Kidney epithelial cell (primary cell): ENCODE results near the gene LGALS3BP. TPM values are rescaled to one million over a fixed set of nuclear protein-coding genes. Genes with fewer than 3 reads are reported as not detected.
"Not testable (repeated sequence)": the region's sequence is repeated elsewhere in the genome, so short reads cannot be mapped to it uniquely, and the experiment has no call there.

Experiments used
- DNase-seq: peaks from one replicate; pipeline ENCODE4 v3.0.0-alpha.2; 2010; ENCODE audit warnings: low read depth
- H3K27me3 ChIP-seq: 2 replicates; pipeline ENCODE4 v1.6.0; 2011; ENCODE audit warnings: low read length; ENCODE audit not compliant: control insufficient read depth, insufficient read depth
- H3K36me3 ChIP-seq: 2 replicates; pipeline ENCODE4 v1.5.1; 2011; ENCODE audit warnings: low read length; ENCODE audit not compliant: control insufficient read depth, insufficient read depth
- H3K4me3 ChIP-seq: 2 replicates; pipeline ENCODE4 v1.5.1; 2011; ENCODE audit warnings: low read depth, mild to moderate bottlenecking, control low read depth, low read length
- total RNA-seq: library from RNA; depleted of rRNA; stranded (reverse); fragments of >200 nt; gene quantifications from 2 replicates; pipeline ENCODE4 v1.2.3, GENCODE V29; 2015
- TF ChIP-seq, protein P1 (sequence below): IDR thresholded peaks from 2 replicates; pipeline ENCODE4 v1.5.1; 2011; ENCODE audit warnings: mild to moderate bottlenecking, moderate library complexity, low read length, control low read depth, inconsistent platforms; ENCODE audit not compliant: insufficient read depth, poor library complexity, severe bottlenecking

Gene LGALS3BP
- total RNA-seq, 1 donor from 2014 or later, result 283 TPM

DNA sequence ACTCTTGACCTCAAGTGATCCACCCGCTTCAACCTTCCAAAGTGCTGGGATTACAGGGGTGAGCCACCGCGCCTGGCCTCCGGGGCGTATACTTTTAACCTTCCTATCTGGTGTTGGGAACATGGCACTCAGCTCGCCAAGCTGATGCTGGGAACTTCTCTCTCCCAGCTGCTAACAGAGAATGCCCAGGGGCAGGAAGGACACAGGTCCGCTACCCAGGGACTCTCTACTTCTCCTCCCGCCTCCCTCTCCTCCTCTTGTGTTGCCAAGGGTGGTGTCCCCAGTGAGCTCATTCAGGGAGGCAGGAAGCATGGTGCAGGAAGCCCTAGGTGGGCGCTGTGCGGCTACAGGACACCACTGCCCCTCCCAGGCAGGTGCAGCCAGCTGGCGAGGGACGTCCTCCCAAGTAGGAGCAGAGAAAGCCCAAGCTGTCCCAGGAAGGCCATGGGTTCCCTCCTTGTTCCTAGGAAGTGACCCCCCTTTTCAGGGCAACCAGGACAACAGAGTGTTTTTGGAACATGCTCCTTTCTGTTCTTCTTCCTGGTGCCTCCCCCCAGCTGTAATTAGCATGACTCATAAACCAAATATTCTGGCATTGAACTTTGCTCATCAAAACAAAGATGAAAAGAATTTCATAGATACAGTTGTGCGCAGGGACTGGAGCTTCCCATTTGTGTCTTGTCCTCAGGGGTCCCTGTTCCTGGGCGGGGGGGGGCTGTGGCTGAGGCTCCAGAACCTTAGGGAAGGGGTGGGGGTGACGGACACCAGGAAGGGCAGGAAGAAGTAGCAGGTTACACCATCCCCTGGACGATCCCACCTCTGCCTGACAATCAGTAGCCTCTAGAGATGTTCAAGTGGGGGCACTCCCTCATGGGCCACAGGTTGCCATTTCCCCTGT lies 46.9 kb upstream of the LGALS3BP start:
- Histone ChIP-seq H3K4me3 (no peak overlapping the region), H3K36me3 (no peaks in the 10 kb centered on the region), H3K27me3 (peaks cover 25% of the 10 kb centered on the region)
- DNase-seq, result no peak
- TF ChIP-seq, protein P1, sequence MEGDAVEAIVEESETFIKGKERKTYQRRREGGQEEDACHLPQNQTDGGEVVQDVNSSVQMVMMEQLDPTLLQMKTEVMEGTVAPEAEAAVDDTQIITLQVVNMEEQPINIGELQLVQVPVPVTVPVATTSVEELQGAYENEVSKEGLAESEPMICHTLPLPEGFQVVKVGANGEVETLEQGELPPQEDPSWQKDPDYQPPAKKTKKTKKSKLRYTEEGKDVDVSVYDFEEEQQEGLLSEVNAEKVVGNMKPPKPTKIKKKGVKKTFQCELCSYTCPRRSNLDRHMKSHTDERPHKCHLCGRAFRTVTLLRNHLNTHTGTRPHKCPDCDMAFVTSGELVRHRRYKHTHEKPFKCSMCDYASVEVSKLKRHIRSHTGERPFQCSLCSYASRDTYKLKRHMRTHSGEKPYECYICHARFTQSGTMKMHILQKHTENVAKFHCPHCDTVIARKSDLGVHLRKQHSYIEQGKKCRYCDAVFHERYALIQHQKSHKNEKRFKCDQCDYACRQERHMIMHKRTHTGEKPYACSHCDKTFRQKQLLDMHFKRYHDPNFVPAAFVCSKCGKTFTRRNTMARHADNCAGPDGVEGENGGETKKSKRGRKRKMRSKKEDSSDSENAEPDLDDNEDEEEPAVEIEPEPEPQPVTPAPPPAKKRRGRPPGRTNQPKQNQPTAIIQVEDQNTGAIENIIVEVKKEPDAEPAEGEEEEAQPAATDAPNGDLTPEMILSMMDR, result no peak

DNA sequence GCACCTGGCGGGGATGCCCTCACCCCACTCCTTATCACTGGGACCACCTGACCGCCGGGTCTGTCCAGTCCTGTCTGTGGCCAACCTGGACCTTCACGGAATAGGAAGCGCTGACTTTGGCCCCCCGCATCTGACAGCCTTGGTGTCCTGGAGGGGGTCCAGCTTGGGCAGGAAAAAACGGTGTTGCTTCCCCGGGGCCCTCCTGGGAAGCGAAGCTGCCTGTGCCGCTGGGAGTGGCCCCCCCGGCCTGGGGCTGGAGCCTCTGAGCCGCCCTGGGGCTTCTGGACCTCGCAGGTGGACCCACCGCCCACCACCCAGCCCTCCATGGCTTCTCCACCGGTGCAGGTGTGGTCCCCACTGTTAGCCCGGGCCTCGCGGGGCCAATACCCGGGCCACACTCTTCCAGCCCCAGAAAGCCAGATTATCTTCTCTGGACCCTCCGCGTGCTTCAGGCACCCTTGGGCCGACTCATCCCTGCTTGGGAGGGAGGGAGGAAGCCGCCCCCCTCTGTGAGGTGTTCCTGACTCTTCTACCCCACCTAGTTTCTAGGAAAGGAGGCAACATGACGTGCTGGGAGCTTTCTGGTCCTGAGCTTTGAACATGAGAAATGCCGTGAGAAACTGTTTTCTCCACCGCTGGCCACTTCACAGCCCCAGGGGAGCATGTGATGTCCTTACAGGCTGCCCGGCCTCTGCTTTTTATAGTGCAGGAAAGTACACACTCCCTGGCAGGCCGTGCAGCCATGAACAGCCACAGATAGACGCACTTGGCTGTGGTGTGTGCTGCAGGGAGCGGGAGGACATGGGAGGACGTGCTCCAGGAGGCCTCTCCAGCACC lies 45.4 kb upstream of the LGALS3BP start:
- peak overlapping the region; percentile 53 for H3K4me3 ChIP-seq
- no peaks in the 10 kb centered on the region for H3K36me3 ChIP-seq
- no peak for DNase-seq
- H3K27me3 ChIP-seq, result peaks cover 34% of the 10 kb centered on the region
- TF ChIP-seq, protein P1, result no peak

- peaks cover 35% of the 10 kb centered on the region for H3K27me3 ChIP-seq
- TF ChIP-seq, protein P1, result no peak
- DNase-seq, result no peak
- H3K36me3 ChIP-seq, result no peaks in the 10 kb centered on the region
- H3K4me3 ChIP-seq, result peak within 1 kb of the TSS; percentile 53
Observed at GRCh38 chr17:79023886-79024771, 44.4 kb upstream of the LGALS3BP start, which contains the start of gene C1QTNF1. Gene C1QTNF1 (plus strand): TSS chr17:79024169. CDS start chr17:79043969, 19,800 bp downstream.

- Histone ChIP-seq H3K4me3 (no peak overlapping the region), H3K36me3 (no peaks in the 10 kb centered on the region), H3K27me3 (peaks cover 32% of the 10 kb centered on the region)
- TF ChIP-seq, protein P1, result no peak
- no peak for DNase-seq
Observed at GRCh38 chr17:79023180-79023705, 43.5 kb upstream of the LGALS3BP start.

- Histone ChIP-seq H3K36me3 (no peaks in the 10 kb centered on the region), H3K4me3 (no peak overlapping the region), H3K27me3 (peaks cover 32% of the 10 kb centered on the region)
- TF ChIP-seq, protein P1, result no peak
- no peak for DNase-seq
Observed at GRCh38 chr17:79022507-79022991, 42.8 kb upstream of the LGALS3BP start.

- H3K36me3 ChIP-seq, H3K4me3 ChIP-seq, DNase-seq: not testable (repeated sequence)
- H3K27me3 ChIP-seq, result peaks cover 32% of the 10 kb centered on the region
Observed at GRCh38 chr17:79021929-79022328, 42.2 kb upstream of the LGALS3BP start.
